GM10248 (cell line): ENCODE measurements around the gene MS4A10.
"Not testable (repeated sequence)": the region's sequence is repeated elsewhere in the genome, so short reads cannot be mapped to it uniquely, and the experiment has no call there.

Experiments used
- CTCF ChIA-PET: fragments of 300-600 bp; sonication (Branson Sonifier 250); formaldehyde crosslinking; extraction: SDS; loops from one replicate; lab custom pipeline; 2021; ENCODE audit warnings: antibody characterized with exemption; lab: Yijun Ruan, JAX
- POLR2A ChIA-PET: fragments of 350-650 bp; sonication (Branson Sonifier 250); formaldehyde crosslinking; extraction: SDS; loops from one replicate; lab custom pipeline; 2020; ENCODE audit warnings: antibody characterized with exemption; lab: Yijun Ruan, JAX
- DNase-seq: peaks from one replicate; pipeline ENCODE4 v3.0.0; 2012; ENCODE audit errors: extremely low spot score
- CTCF ChIP-seq: IDR thresholded peaks from 2 replicates; pipeline ENCODE4 v1.5.1; 2012; ENCODE audit warnings: mild to moderate bottlenecking, low read depth; ENCODE audit errors: extremely low read depth, missing control alignments, control extremely low read depth

The MS4A10 gene

GRCh38 chr11:60756307-60757032 is 28.7 kb upstream of the MS4A10 start, which contains the start of gene MS4A15:
MS4A15 (plus strand) TSS chr11:60756867; CDS start chr11:60763734, 6,867 bp downstream.
- peak; percentile 54 for DNase-seq
- CTCF ChIA-PET: interaction anchor here (0.7 to 1.8 kb wide), 11 partner anchors 11 to 449 kb away, joined by 3 to 29 read pairs (median 4); no protein-coding TSS in a partner anchor
- POLR2A ChIA-PET: no interaction called here
- TF ChIP-seq CTCF: peak; percentile 34

GRCh38 chr11:60757231-60757800 is 27.8 kb upstream of the MS4A10 start:
- no peak for TF ChIP-seq CTCF
- CTCF ChIA-PET: interaction anchor here (0.6 to 1.8 kb wide), 11 partner anchors 10 to 450 kb away, joined by 3 to 29 read pairs (median 4); no protein-coding TSS in a partner anchor

GRCh38 chr11:60758671-60759070 is 26.5 kb upstream of the MS4A10 start:
- DNase-seq, POLR2A ChIA-PET: not testable (repeated sequence)
- CTCF ChIA-PET: interaction anchor here (1.0 to 1.5 kb wide), 2 partner anchors 10 to 17 kb away, joined by 3 to 5 read pairs; no protein-coding TSS in a partner anchor

More at GRCh38 chr11:60757231-60757800, 27.8 kb upstream of the MS4A10 start:
- DNase-seq: no peak
- POLR2A ChIA-PET: no interaction called here

GRCh38 chr11:60759438-60760225 is 25.5 kb upstream of the MS4A10 start:
- CTCF ChIA-PET: interaction anchor here (0.9 to 11.0 kb wide), 2 partner anchors 17 to 18 kb away, joined by 3 to 268 read pairs; no protein-coding TSS in a partner anchor
- POLR2A ChIA-PET, DNase-seq: not testable (repeated sequence)

GRCh38 chr11:60761436-60762190 is 23.5 kb upstream of the MS4A10 start:
- ChIA-PET POLR2A (interaction anchor here (0.6 kb wide), 1 partner anchor 9 kb away, joined by 3 read pairs; no protein-coding TSS in a partner anchor), CTCF (interaction anchor here (0.9 to 11.0 kb wide), 12 partner anchors 8 to 398 kb away, joined by 3 to 268 read pairs (median 12); partner anchors contain the start of genes MS4A18, PRPF19 and ZP1)
- no peak for TF ChIP-seq CTCF
- no peak for DNase-seq

GRCh38 chr11:60762851-60763691 is 22.1 kb upstream of the MS4A10 start:
- TF ChIP-seq CTCF: peak; percentile 49
- peak; percentile 66 for DNase-seq
- CTCF ChIA-PET: interaction anchor here (0.6 to 11.0 kb wide), 49 partner anchors 9 to 1008 kb away, joined by 3 to 268 read pairs (median 4); partner anchors contain the start of genes CCDC86, MS4A18, MS4A8 and PRPF19
- POLR2A ChIA-PET: no interaction called here
